K562 (cell line): Measurements from ENCODE around the gene MARCHF3. TPM values are rescaled to one million over a fixed set of nuclear protein-coding genes. Genes with fewer than 3 reads are reported as not detected.

Source experiments
- CEBPB ChIP-seq: fragments of 450-650 bp; IDR thresholded peaks from 2 replicates; pipeline ENCODE4 v1.6.1; 2016; ENCODE audit warnings: missing genetic modification characterization, missing compliant biosample characterization
- E2F3 ChIP-seq: fragments of 250-450 bp; sonication (Bioruptor Pico); IDR thresholded peaks from 2 replicates; pipeline ENCODE4 v1.4.0; 2020; ENCODE audit warnings: mild to moderate bottlenecking
- HDAC6 ChIP-seq: IDR thresholded peaks from 2 replicates; pipeline ENCODE4 v1.6.1; 2012; ENCODE audit warnings: low read depth, mild to moderate bottlenecking, control low read depth, inconsistent platforms, low read length, moderate library complexity
- KDM2B ChIP-seq: fragments of 250-450 bp; sonication (Bioruptor Pico); IDR thresholded peaks from 2 replicates; pipeline ENCODE4 v1.8.0; 2021; ENCODE audit warnings: mild to moderate bottlenecking, moderate library complexity
- MAZ ChIP-seq, 2 experiments: fragments of 450-650 bp in 1 of 2; sonication (generic) in 1 of 2; formaldehyde crosslinking; IDR thresholded peaks in 1 of 2; conservative IDR thresholded peaks in 1 of 2; 2 replicates each; pipeline versions ENCODE4 v1.4.0 to v1.5.0; 2020; ENCODE audit warnings: mild to moderate bottlenecking in 1 of 2, missing genetic modification reagents in 1 of 2
- NCOR1 ChIP-seq: fragments of 450-650 bp; IDR thresholded peaks from 2 replicates; pipeline ENCODE4 v1.6.1; 2016; ENCODE audit warnings: mild to moderate bottlenecking, moderate library complexity
- NFXL1 ChIP-seq: fragments of 450-650 bp; formaldehyde crosslinking; IDR thresholded peaks from 2 replicates; pipeline ENCODE4 v1.4.0; 2021; ENCODE audit warnings: mild to moderate bottlenecking
- PHF20 ChIP-seq: fragments of 450-650 bp; IDR thresholded peaks from 2 replicates; pipeline ENCODE4 v1.6.1; 2018; ENCODE audit not compliant: partially characterized antibody
- RBFOX2 ChIP-seq: fragments of 200-400 bp; formaldehyde crosslinking; IDR thresholded peaks from 2 replicates; pipeline ENCODE4 v1.6.1; 2017; ENCODE audit warnings: low read depth, mild to moderate bottlenecking, low read length, moderate library complexity
- RUNX1 ChIP-seq: sonication (generic); IDR thresholded peaks from 2 replicates; pipeline ENCODE4 v1.6.1; 2016; ENCODE audit warnings: antibody characterized with exemption, low read depth
- SMARCB1 ChIP-seq: IDR thresholded peaks from 2 replicates; pipeline ENCODE4 v1.6.1; 2011; ENCODE audit warnings: improper control_type of control experiment, low read depth; ENCODE audit not compliant: insufficient read length
- SNRNP70 ChIP-seq: fragments of 200-400 bp; formaldehyde crosslinking; optimal IDR thresholded peaks from 2 replicates; pipeline ENCODE3; 2017; ENCODE audit warnings: low read depth, low read length
- TEAD1 ChIP-seq, 2 experiments: fragments of 450-650 bp in 1 of 2; sonication (generic) in 1 of 2; formaldehyde crosslinking; IDR thresholded peaks; 2 replicates each; pipeline versions ENCODE4 v1.4.0 to v1.8.0; 2020 to 2022; ENCODE audit warnings: mild to moderate bottlenecking in 2 of 2, missing genetic modification reagents in 1 of 2
- ZC3H4 ChIP-seq: sonication (generic); formaldehyde crosslinking; IDR thresholded peaks from 2 replicates; pipeline ENCODE4 v1.9.0; 2021; ENCODE audit warnings: missing genetic modification reagents, borderline replicate concordance
- ZNF12 ChIP-seq: sonication (generic); formaldehyde crosslinking; IDR thresholded peaks from 2 replicates; pipeline ENCODE4 v1.4.0; 2020; ENCODE audit warnings: mild to moderate bottlenecking, missing genetic modification reagents
- ZNF134 ChIP-seq: fragments of 250-450 bp; sonication (Bioruptor Pico); conservative IDR thresholded peaks from 2 replicates; pipeline ENCODE4 v1.4.0; 2020
- ZNF668 ChIP-seq: fragments of 250-450 bp; sonication (Bioruptor Pico); IDR thresholded peaks from 2 replicates; pipeline ENCODE4 v1.8.0; 2022; ENCODE audit warnings: mild to moderate bottlenecking, inconsistent platforms
- ZNF780A ChIP-seq: fragments of 250-450 bp; sonication (Bioruptor Pico); IDR thresholded peaks from 2 replicates; pipeline ENCODE4 v1.5.0; 2021; ENCODE audit warnings: mild to moderate bottlenecking
- polyA plus RNA-seq, 8 experiments: library from polyadenylated mRNA; depleted of rRNA in 4 of 8; stranded (reverse) in 5 of 8; unstranded in 3 of 8; fragments of >200 nt; fragmentation: Nextera tagmentation in 2 of 8; fragmentation: Illumina TruSeq in 1 of 8; extraction: Ambion mirVana in 2 of 8; extraction: Trizol in 1 of 8; gene quantifications; 2 replicates each; pipeline versions ENCODE4 v1.2.1 to v1.2.3, GENCODE V29; 2011 to 2014; ENCODE audit warnings: inconsistent platforms in 1 of 8, missing spikeins in 1 of 8
- total RNA-seq, 7 experiments: library from RNA; depleted of rRNA in 6 of 7; stranded (reverse); fragments of >200 nt in 6 of 7; fragmentation: Illumina TruSeq in 2 of 7; extraction: Trizol in 2 of 7; gene quantifications; 2 replicates each; pipeline versions ENCODE4 v1.2.1 to v1.2.3, GENCODE V29; 2011 to 2021; ENCODE audit warnings: low replicate concordance in 1 of 7
- TF ChIP-seq, protein P1 (sequence below): sonication (generic); formaldehyde crosslinking; IDR thresholded peaks from 2 replicates; pipeline ENCODE4 v1.8.1; 2022; ENCODE audit warnings: missing genetic modification reagents
- TF ChIP-seq, protein P2 (sequence below): fragments of 200-800 bp; sonication (Bioruptor generic); IDR thresholded peaks from 2 replicates; pipeline ENCODE4 v1.6.1; 2017; ENCODE audit warnings: missing genetic modification characterization, missing compliant biosample characterization
- TF ChIP-seq, protein P3 (sequence below): sonication (generic); formaldehyde crosslinking; IDR thresholded peaks from 2 replicates; pipeline ENCODE4 v1.5.0; 2020; ENCODE audit warnings: missing genetic modification reagents
- TF ChIP-seq, protein P4 (sequence below): IDR thresholded peaks from 2 replicates; pipeline ENCODE4 v1.6.1; 2014; ENCODE audit warnings: antibody characterized with exemption
- TF ChIP-seq, protein P5 (sequence below): fragments of 250-450 bp; sonication (Bioruptor Pico); IDR thresholded peaks from 2 replicates; pipeline ENCODE4 v1.8.0; 2022; ENCODE audit warnings: inconsistent platforms, mild to moderate bottlenecking, moderate library complexity, borderline replicate concordance

MARCHF3 gene
- total and polyA plus RNA-seq, 9 of the 15 experiments (the other 6 are each of a cell fraction or from before 2014, with no cell fraction given): 5.6 to 37.4 (median 16.5) TPM

DNA sequence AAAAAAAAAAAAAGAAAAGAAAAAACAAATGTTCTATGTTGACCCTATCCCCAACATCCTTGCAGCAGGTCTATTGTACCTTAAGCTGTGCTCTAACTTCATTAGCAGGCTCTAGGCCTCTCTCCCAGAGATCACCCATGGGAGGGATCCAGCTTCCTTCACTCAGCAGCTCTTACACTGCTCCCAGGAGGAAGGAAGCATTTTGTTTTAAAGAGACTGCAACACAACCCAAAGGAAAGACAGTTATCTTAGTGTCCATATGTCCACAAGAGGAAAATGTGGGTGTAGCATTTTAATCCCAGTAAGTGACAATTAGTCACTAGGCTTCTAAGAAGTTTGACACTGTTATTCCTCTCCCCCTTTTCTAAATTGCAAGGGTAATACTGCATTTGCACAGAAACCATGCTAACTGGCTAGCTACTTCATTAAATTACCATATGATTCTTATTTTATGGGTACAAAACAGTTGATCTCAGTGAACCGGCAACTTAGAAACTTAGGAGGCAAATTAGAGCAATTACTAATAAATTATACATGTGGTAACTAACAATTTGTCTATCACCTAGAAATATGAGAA lies 58.8 kb downstream of the MARCHF3 start (continued):
- TF ChIP-seq, protein P1, sequence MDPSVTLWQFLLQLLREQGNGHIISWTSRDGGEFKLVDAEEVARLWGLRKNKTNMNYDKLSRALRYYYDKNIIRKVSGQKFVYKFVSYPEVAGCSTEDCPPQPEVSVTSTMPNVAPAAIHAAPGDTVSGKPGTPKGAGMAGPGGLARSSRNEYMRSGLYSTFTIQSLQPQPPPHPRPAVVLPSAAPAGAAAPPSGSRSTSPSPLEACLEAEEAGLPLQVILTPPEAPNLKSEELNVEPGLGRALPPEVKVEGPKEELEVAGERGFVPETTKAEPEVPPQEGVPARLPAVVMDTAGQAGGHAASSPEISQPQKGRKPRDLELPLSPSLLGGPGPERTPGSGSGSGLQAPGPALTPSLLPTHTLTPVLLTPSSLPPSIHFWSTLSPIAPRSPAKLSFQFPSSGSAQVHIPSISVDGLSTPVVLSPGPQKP (CRISPR knock-in tag): no peak
- TF ChIP-seq ZC3H4 (CRISPR knock-in tag): no peak
- no peak for TF ChIP-seq ZNF134 (CRISPR knock-in tag)
- TF ChIP-seq RUNX1: no peak
- TF ChIP-seq RBFOX2: peak; percentile 37; the same call in 1 of the 2 replicates
- no peak for TF ChIP-seq SMARCB1
- no peak for TF ChIP-seq NFXL1 (CRISPR knock-in tag)
- no peak for TF ChIP-seq ZNF668
- TF ChIP-seq CEBPB (tag): no peak
- TF ChIP-seq SNRNP70: no peak
- TF ChIP-seq, protein P2, sequence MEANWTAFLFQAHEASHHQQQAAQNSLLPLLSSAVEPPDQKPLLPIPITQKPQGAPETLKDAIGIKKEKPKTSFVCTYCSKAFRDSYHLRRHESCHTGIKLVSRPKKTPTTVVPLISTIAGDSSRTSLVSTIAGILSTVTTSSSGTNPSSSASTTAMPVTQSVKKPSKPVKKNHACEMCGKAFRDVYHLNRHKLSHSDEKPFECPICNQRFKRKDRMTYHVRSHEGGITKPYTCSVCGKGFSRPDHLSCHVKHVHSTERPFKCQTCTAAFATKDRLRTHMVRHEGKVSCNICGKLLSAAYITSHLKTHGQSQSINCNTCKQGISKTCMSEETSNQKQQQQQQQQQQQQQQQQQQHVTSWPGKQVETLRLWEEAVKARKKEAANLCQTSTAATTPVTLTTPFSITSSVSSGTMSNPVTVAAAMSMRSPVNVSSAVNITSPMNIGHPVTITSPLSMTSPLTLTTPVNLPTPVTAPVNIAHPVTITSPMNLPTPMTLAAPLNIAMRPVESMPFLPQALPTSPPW (CRISPR knock-in tag): peak; percentile 46
- peak; percentile 86 for TF ChIP-seq NCOR1
- TF ChIP-seq PHF20: no peak
- TF ChIP-seq KDM2B: no peak
- no peak for TF ChIP-seq HDAC6
- no peak for TF ChIP-seq TEAD1 (CRISPR knock-in tag; IDR thresholded peaks at IDR 0.05)
- TF ChIP-seq, protein P3, sequence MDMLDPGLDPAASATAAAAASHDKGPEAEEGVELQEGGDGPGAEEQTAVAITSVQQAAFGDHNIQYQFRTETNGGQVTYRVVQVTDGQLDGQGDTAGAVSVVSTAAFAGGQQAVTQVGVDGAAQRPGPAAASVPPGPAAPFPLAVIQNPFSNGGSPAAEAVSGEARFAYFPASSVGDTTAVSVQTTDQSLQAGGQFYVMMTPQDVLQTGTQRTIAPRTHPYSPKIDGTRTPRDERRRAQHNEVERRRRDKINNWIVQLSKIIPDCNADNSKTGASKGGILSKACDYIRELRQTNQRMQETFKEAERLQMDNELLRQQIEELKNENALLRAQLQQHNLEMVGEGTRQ (CRISPR knock-in tag): no peak
- TF ChIP-seq ZNF12 (CRISPR knock-in tag): no peak
- TF ChIP-seq, protein P4, sequence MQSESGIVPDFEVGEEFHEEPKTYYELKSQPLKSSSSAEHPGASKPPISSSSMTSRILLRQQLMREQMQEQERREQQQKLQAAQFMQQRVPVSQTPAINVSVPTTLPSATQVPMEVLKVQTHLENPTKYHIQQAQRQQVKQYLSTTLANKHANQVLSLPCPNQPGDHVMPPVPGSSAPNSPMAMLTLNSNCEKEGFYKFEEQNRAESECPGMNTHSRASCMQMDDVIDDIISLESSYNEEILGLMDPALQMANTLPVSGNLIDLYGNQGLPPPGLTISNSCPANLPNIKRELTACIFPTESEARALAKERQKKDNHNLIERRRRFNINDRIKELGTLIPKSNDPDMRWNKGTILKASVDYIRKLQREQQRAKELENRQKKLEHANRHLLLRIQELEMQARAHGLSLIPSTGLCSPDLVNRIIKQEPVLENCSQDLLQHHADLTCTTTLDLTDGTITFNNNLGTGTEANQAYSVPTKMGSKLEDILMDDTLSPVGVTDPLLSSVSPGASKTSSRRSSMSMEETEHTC: no peak
- TF ChIP-seq MAZ (CRISPR knock-in tag; conservative IDR thresholded peaks at IDR 0.05 in 1 of 2, IDR thresholded peaks at IDR 0.05 in 1 of 2): 0 out of 4 replicates have a peak, but pooled peaks of 1 of the 2 experiments have one; percentile 11
- TF ChIP-seq, protein P5, sequence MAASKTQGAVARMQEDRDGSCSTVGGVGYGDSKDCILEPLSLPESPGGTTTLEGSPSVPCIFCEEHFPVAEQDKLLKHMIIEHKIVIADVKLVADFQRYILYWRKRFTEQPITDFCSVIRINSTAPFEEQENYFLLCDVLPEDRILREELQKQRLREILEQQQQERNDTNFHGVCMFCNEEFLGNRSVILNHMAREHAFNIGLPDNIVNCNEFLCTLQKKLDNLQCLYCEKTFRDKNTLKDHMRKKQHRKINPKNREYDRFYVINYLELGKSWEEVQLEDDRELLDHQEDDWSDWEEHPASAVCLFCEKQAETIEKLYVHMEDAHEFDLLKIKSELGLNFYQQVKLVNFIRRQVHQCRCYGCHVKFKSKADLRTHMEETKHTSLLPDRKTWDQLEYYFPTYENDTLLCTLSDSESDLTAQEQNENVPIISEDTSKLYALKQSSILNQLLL: no peak
- TF ChIP-seq E2F3 (CRISPR knock-in tag): no peak
- no peak for TF ChIP-seq ZNF780A
